H1 (cell line): Measurements from ENCODE around the gene PSME4. TPM values are rescaled to one million over a fixed set of nuclear protein-coding genes. Genes with fewer than 3 reads are reported as not detected.

Source experiments
- CTCF ChIA-PET: fragments of 300-600 bp; sonication (Branson Sonifier 250); formaldehyde crosslinking; loops from one replicate; lab custom pipeline; 2021; ENCODE audit not compliant: partially characterized antibody; lab: Charles Lee
- POLR2A ChIA-PET: fragments of 300-600 bp; sonication (Branson Sonifier 250); formaldehyde crosslinking; loops from one replicate; lab custom pipeline; 2021; ENCODE audit warnings: inconsistent platforms; ENCODE audit not compliant: partially characterized antibody; lab: Charles Lee
- DNase-seq, 2 experiments: peaks; one replicate each; pipeline versions ENCODE4 v3.0.0 to v3.0.0-alpha.2; 2010 to 2022; ENCODE audit warnings: low spot score in 2 of 2, low read depth in 1 of 2, mixed read lengths in 1 of 2
- FAIRE-seq: peaks from 2 replicates; lab custom pipeline; 2011; peaks lifted over from hg19 to GRCh38; lab: Jason Lieb, UNC
- H2AFZ ChIP-seq: 2 replicates; pipeline ENCODE4 v1.8.1; 2012; ENCODE audit warnings: low read length, inconsistent platforms
- H2AK5ac ChIP-seq: 2 replicates; pipeline ENCODE4 v1.6.1; 2013; ENCODE audit warnings: low read depth, low read length
- H2BK120ac ChIP-seq: replicated peaks from 2 replicates; pipeline ENCODE3; 2013; ENCODE audit warnings: low read depth, low read length, inconsistent platforms
- H2BK12ac ChIP-seq: 2 replicates; pipeline ENCODE4 v1.6.1; 2013; ENCODE audit warnings: low read depth, low read length
- H2BK15ac ChIP-seq: 2 replicates; pipeline ENCODE4 v1.6.1; 2013; ENCODE audit warnings: low read length
- H2BK20ac ChIP-seq: 2 replicates; pipeline ENCODE4 v1.6.1; 2013; ENCODE audit warnings: low read length
- H2BK5ac ChIP-seq: 2 replicates; pipeline ENCODE4 v1.6.1; 2013; ENCODE audit warnings: low read depth, low read length
- H3K14ac ChIP-seq: 2 replicates; pipeline ENCODE4 v1.6.1; 2013; ENCODE audit warnings: inconsistent platforms; ENCODE audit not compliant: insufficient read length
- H3K18ac ChIP-seq: 2 replicates; pipeline ENCODE4 v1.6.1; 2013; ENCODE audit warnings: low read length; ENCODE audit errors: extremely low read depth
- H3K23ac ChIP-seq: 2 replicates; pipeline ENCODE4 v1.6.1; 2013; ENCODE audit warnings: inconsistent platforms; ENCODE audit not compliant: insufficient read length
- H3K23me2 ChIP-seq: 2 replicates; pipeline ENCODE4 v1.6.1; 2013; ENCODE audit warnings: low read depth, low read length
- H3K27ac ChIP-seq: 2 replicates; pipeline ENCODE4 v1.6.1; 2011; ENCODE audit warnings: low read depth, low read length, inconsistent platforms
- H3K27me3 ChIP-seq, 4 experiments: replicated peaks in 1 of 4; 1 replicate in 1 of 4; 2 replicates in 3 of 4; pipeline versions ENCODE4 v1.6.1 to v1.8.1; 2011 to 2013; ENCODE audit warnings: low read length in 3 of 4, mild to moderate bottlenecking in 3 of 4, inconsistent platforms in 2 of 4, mixed read lengths in 2 of 4, moderate library complexity in 1 of 4; ENCODE audit not compliant: control insufficient read depth in 3 of 4, insufficient read depth in 3 of 4; ENCODE audit errors: extremely low read depth in 1 of 4
- H3K36me3 ChIP-seq, 4 experiments: 2 replicates each; pipeline versions ENCODE4 v1.6.1 to v1.8.1; 2011 to 2013; ENCODE audit warnings: mild to moderate bottlenecking in 4 of 4, low read length in 3 of 4, moderate library complexity in 2 of 4, control low read depth in 1 of 4, inconsistent platforms in 1 of 4; ENCODE audit not compliant: insufficient read depth in 4 of 4, control insufficient read depth in 2 of 4
- H3K4ac ChIP-seq: replicated peaks from 2 replicates; pipeline ENCODE3; 2013; ENCODE audit warnings: low read length, low read depth, mixed read lengths, inconsistent platforms; ENCODE audit not compliant: insufficient read length
- H3K4me1 ChIP-seq, 4 experiments: replicated peaks in 1 of 4; 1 replicate in 1 of 4; 2 replicates in 3 of 4; pipeline versions ENCODE4 v1.6.1 to v1.8.1; 2011 to 2013; ENCODE audit warnings: low read length in 3 of 4, inconsistent platforms in 2 of 4, mixed read lengths in 1 of 4; ENCODE audit not compliant: insufficient read depth in 4 of 4, control insufficient read depth in 3 of 4
- H3K4me2 ChIP-seq, 2 experiments: 2 replicates each; pipeline versions ENCODE4 v1.6.1 to v1.8.1; 2011 to 2013; ENCODE audit warnings: low read depth in 2 of 2, low read length in 2 of 2, control low read depth in 1 of 2, inconsistent platforms in 1 of 2, mild to moderate bottlenecking in 1 of 2; ENCODE audit not compliant: insufficient read depth in 1 of 2
- H3K4me3 ChIP-seq, 4 experiments: fragments of 200-600, 300-600 bp in 1 of 4; sonication (generic), shearing (Covaris generic), sonication (Bioruptor Twin) in 1 of 4; 2 replicates each; pipeline versions ENCODE4 v1.5.1 to v1.8.1; 2011 to 2016; ENCODE audit warnings: low read length in 4 of 4, low read depth in 3 of 4, control low read depth in 2 of 4, inconsistent platforms in 2 of 4, mild to moderate bottlenecking in 2 of 4, mixed read lengths in 1 of 4, moderate library complexity in 1 of 4; ENCODE audit not compliant: insufficient read depth in 2 of 4; ENCODE audit errors: extremely low read depth in 1 of 4
- H3K56ac ChIP-seq: replicated peaks from 2 replicates; pipeline ENCODE3; 2013; ENCODE audit warnings: low read depth, mild to moderate bottlenecking, mixed read lengths, low read length, inconsistent platforms; ENCODE audit not compliant: insufficient read length
- H3K79me1 ChIP-seq: 2 replicates; pipeline ENCODE4 v1.6.1; 2013; ENCODE audit warnings: low read depth, low read length, control low read depth
- H3K79me2 ChIP-seq, 2 experiments: 2 replicates each; pipeline versions ENCODE4 v1.6.1 to v1.8.1; 2012 to 2013; ENCODE audit warnings: low read length in 2 of 2, mild to moderate bottlenecking in 2 of 2, inconsistent platforms in 1 of 2; ENCODE audit not compliant: insufficient read depth in 2 of 2, control insufficient read depth in 1 of 2
- H3K9ac ChIP-seq, 4 experiments: replicated peaks in 1 of 4; 1 replicate in 1 of 4; 2 replicates in 3 of 4; pipeline versions ENCODE4 v1.6.1 to v1.8.1; 2011 to 2013; ENCODE audit warnings: low read depth in 3 of 4, low read length in 3 of 4, control low read depth in 2 of 4, mild to moderate bottlenecking in 2 of 4, moderate library complexity in 2 of 4, inconsistent platforms in 1 of 4; ENCODE audit errors: extremely low read depth in 1 of 4
- H3K9me3 ChIP-seq, 2 experiments: 2 replicates each; pipeline versions ENCODE4 v1.6.1 to v1.8.1; 2012 to 2013; ENCODE audit warnings: mild to moderate bottlenecking in 2 of 2, moderate library complexity in 2 of 2, control low read depth in 1 of 2, inconsistent platforms in 1 of 2, low read depth in 1 of 2, low read length in 1 of 2, mixed read lengths in 1 of 2; ENCODE audit not compliant: insufficient read depth in 2 of 2
- H4K20me1 ChIP-seq, 2 experiments: replicated peaks in 1 of 2; 2 replicates each; pipeline versions ENCODE3 to v1.8.1; 2011 to 2013; ENCODE audit warnings: inconsistent platforms in 2 of 2, low read length in 2 of 2, mild to moderate bottlenecking in 1 of 2; ENCODE audit not compliant: insufficient read depth in 2 of 2, control insufficient read depth in 1 of 2
- H4K5ac ChIP-seq: 2 replicates; pipeline ENCODE4 v1.6.1; 2013; ENCODE audit warnings: low read length, low read depth, mixed read lengths, inconsistent platforms; ENCODE audit not compliant: insufficient read length
- H4K8ac ChIP-seq: 2 replicates; pipeline ENCODE4 v1.8.0; 2013; ENCODE audit warnings: mild to moderate bottlenecking, moderate library complexity, low read length, inconsistent platforms; ENCODE audit not compliant: insufficient read depth; ENCODE audit errors: extremely low read depth
- H4K91ac ChIP-seq: replicated peaks from 2 replicates; pipeline ENCODE3; 2013; ENCODE audit warnings: low read length, mixed read lengths, inconsistent platforms; ENCODE audit not compliant: insufficient read length
- BACH1 ChIP-seq: IDR thresholded peaks from 2 replicates; pipeline ENCODE4 v1.6.1; 2012; ENCODE audit warnings: low read length, improper control_type of control experiment
- CBX5 ChIP-seq: fragments of 300-800, 300-1000 bp; sonication (generic); IDR thresholded peaks from 2 replicates; pipeline ENCODE4 v1.7.1; 2016; ENCODE audit warnings: antibody characterized with exemption, low read length, low read depth
- CBX8 ChIP-seq: fragments of 300-800, 300-1000 bp; sonication (generic); IDR thresholded peaks from 2 replicates; pipeline ENCODE4 v1.7.1; 2016; ENCODE audit warnings: low read depth, low read length, borderline replicate concordance
- EZH2 ChIP-seq: fragments of 200-600 bp; sonication (generic); IDR thresholded peaks from 2 replicates; pipeline ENCODE4 v1.7.1; 2012; ENCODE audit warnings: low read depth, mild to moderate bottlenecking, moderate library complexity, low read length, inconsistent platforms; ENCODE audit not compliant: severe bottlenecking
- GTF2F1 ChIP-seq: IDR thresholded peaks from 2 replicates; pipeline ENCODE4 v1.6.1; 2012; ENCODE audit warnings: low read depth, low read length, improper control_type of control experiment, borderline replicate concordance
- HDAC2 ChIP-seq, 2 experiments: fragments of 300-600 bp in 1 of 2; sonication (generic) in 1 of 2; IDR thresholded peaks; 2 replicates each; pipeline ENCODE4 v1.6.1; 2011 to 2012; ENCODE audit warnings: low read depth in 2 of 2, low read length in 2 of 2, mild to moderate bottlenecking in 2 of 2, moderate library complexity in 2 of 2, borderline replicate concordance in 1 of 2, inconsistent platforms in 1 of 2
- HDAC6 ChIP-seq: IDR thresholded peaks from one replicate; pipeline ENCODE4 v1.7.1; 2012; ENCODE audit warnings: low read depth, mild to moderate bottlenecking, inconsistent platforms, low read length, moderate library complexity
- KDM1A ChIP-seq: fragments of 200-600, 300-600 bp; sonication (generic); IDR thresholded peaks from 2 replicates; pipeline ENCODE4 v1.7.1; 2016; ENCODE audit warnings: mild to moderate bottlenecking, low read length, borderline replicate concordance
- POLR2AphosphoS5 ChIP-seq: IDR thresholded peaks from 2 replicates; pipeline ENCODE4 v1.6.1; 2011; ENCODE audit warnings: low read depth, low read length
- POU5F1 ChIP-seq: IDR thresholded peaks from 2 replicates; pipeline ENCODE4 v1.6.1; 2011; ENCODE audit warnings: low read depth, mild to moderate bottlenecking, low read length, moderate library complexity
- RNF2 ChIP-seq: fragments of 200-900, 300-1000 bp; sonication (generic); IDR thresholded peaks from 2 replicates; pipeline ENCODE4 v1.7.1; 2016; ENCODE audit warnings: borderline replicate concordance, low read depth, mild to moderate bottlenecking, antibody characterized with exemption, low read length; ENCODE audit not compliant: poor library complexity, severe bottlenecking; ENCODE audit errors: missing control alignments
- SIN3A ChIP-seq, 2 experiments: IDR thresholded peaks in 1 of 2; conservative IDR thresholded peaks in 1 of 2; 2 replicates each; pipeline ENCODE4 v1.6.1; 2011 to 2012; ENCODE audit warnings: low read length in 2 of 2, improper control_type of control experiment in 1 of 2, low read depth in 1 of 2, mild to moderate bottlenecking in 1 of 2
- SIRT6 ChIP-seq: IDR thresholded peaks from one replicate; pipeline ENCODE4 v1.7.1; 2012; ENCODE audit warnings: low read length, inconsistent platforms
- TAF7 ChIP-seq: optimal IDR thresholded peaks from 2 replicates; pipeline ENCODE3; 2011; ENCODE audit warnings: low read depth, mild to moderate bottlenecking, inconsistent platforms, low read length, moderate library complexity, borderline replicate concordance
- WGBS, 2 experiments: shearing (Covaris generic) in 1 of 2; methylation state at CpG; one replicate each; pipeline versions ENCODE4 v1.1.6 to v1.1.7; 2013 to 2015; ENCODE audit warnings: low lambda C conversion rate in 2 of 2, mixed read lengths in 2 of 2, inconsistent platforms in 1 of 2, low coverage in 1 of 2, missing lambda C conversion rate in 1 of 2; ENCODE audit not compliant: insufficient replicate concordance in 2 of 2, insufficient coverage in 1 of 2, insufficient read length in 1 of 2; ENCODE audit errors: extremely low coverage in 1 of 2, missing lambda C conversion rate in 1 of 2; 5-methylcytosine and 5-hydroxymethylcytosine counted together
- polyA plus RNA-seq, 7 experiments: library from polyadenylated mRNA; depleted of rRNA in 3 of 7; stranded (reverse) in 5 of 7; unstranded in 2 of 7; fragments of >200 nt in 5 of 7; fragments of 200-250 nt in 2 of 7; gene quantifications; 1 replicate in 5 of 7; 2 replicates in 1 of 7; 4 replicates in 1 of 7; pipeline versions ENCODE4 v1.2.1 to v1.2.3, GENCODE V29; 2011 to 2013; ENCODE audit warnings: missing spikeins in 2 of 7, mixed read lengths in 2 of 7
- total RNA-seq: library from RNA; stranded (reverse); fragmentation: NEBNext Ultra II Directional; extraction: Animal tissue kit (Norgen Biotek cat#: 25700); gene quantifications from 2 replicates; pipeline ENCODE4 v1.2.1, GENCODE V29; 2021

Gene PSME4
- total and polyA plus RNA-seq, 2 of the 8 experiments (the other 6 are each of a cell fraction or from before 2014, with no cell fraction given) = 42.2 to 116 TPM

DNA sequence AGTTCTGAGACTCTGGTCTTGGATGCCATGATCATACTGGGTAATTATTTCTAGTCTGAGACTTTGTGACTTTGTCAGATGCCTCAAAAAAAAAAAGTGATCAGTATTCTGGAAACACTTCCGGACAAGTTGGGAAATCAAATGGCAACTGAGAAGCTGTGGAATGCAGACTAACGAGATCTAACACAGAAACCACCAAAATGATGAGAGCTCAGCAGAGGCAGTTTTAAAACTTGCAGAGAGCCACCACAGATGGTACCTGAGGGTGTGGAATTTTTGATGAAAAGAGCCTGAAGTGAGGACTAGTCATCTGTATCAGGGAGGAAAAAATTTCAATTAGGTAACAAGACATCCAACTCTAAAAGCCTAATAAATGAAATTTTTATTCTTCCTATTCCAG, 105.5 kb downstream of the PSME4 start:
- no peak overlapping the region for H4K5ac ChIP-seq
- no peaks in the 10 kb centered on the region for H3K79me1 ChIP-seq
- H3K14ac ChIP-seq = no peak overlapping the region
- H3K4me1 ChIP-seq = no peaks in the 10 kb centered on the region; a peak in 1 of 7 replicates
- H3K79me2 ChIP-seq = no peaks in the 10 kb centered on the region
- H3K9ac ChIP-seq = no peak overlapping the region
- H4K91ac ChIP-seq = no peak overlapping the region
- peaks cover 0 to 2% of the 10 kb centered on the region in 2 experiments for H4K20me1 ChIP-seq
- no peak overlapping the region for H3K27ac ChIP-seq
- H2BK20ac ChIP-seq = no peak overlapping the region
- no peak overlapping the region for H3K18ac ChIP-seq
- ChIA-PET CTCF (no interaction called here), POLR2A (interaction anchor here (0.6 kb wide), 1 partner anchor 9 kb away, joined by 3 read pairs; no protein-coding TSS in a partner anchor)
- H2BK120ac ChIP-seq = no peak overlapping the region
- no peak overlapping the region for H2BK5ac ChIP-seq
- H4K8ac ChIP-seq = no peak overlapping the region
- H3K23me2 ChIP-seq = no peaks in the 10 kb centered on the region
- H2BK12ac ChIP-seq = no peak overlapping the region
- no peak overlapping the region for H3K56ac ChIP-seq
- no peak overlapping the region for H2AFZ ChIP-seq
- FAIRE-seq = no peak
- H3K4ac ChIP-seq = no peak overlapping the region
- H2BK15ac ChIP-seq = no peak overlapping the region
- H3K36me3 ChIP-seq = peaks cover 3 to 44% (median 21%) of the 10 kb centered on the region in 4 experiments; a peak in 6 of 8 replicates
- H3K4me2 ChIP-seq = no peak overlapping the region
- no peaks in the 10 kb centered on the region for H3K9me3 ChIP-seq
- H3K27me3 ChIP-seq = no peaks in the 10 kb centered on the region
- H3K23ac ChIP-seq = no peak overlapping the region
- H2AK5ac ChIP-seq = no peak overlapping the region
- 85% methylated on average over 2 of the region's 2 CpGs; no CpG with 5 or more reads in 1 of the 2 experiments for WGBS, 2 experiments
- H3K4me3 ChIP-seq = no peak overlapping the region
- DNase-seq = no peak
- TF ChIP-seq GTF2F1 = no peak
- no peak for TF ChIP-seq SIRT6
- TF ChIP-seq HDAC2 (IDR thresholded peaks at IDR 0.05; ENCODE audit: borderline replicate concordance in 1 of 2, low read depth in 2 of 2, low read length in 2 of 2) = no peak
- TF ChIP-seq KDM1A = no peak
- no peak for TF ChIP-seq TAF7
- TF ChIP-seq POU5F1 = no peak
- TF ChIP-seq HDAC6 = no peak
- no peak for TF ChIP-seq SIN3A (conservative IDR thresholded peaks at IDR 0.05 in 1 of 2, IDR thresholded peaks at IDR 0.05 in 1 of 2; ENCODE audit: low read depth in 1 of 2, low read length in 2 of 2)
- no peak for TF ChIP-seq CBX5
- TF ChIP-seq BACH1 = no peak
- no peak for TF ChIP-seq RNF2
- TF ChIP-seq EZH2 = no peak
- TF ChIP-seq CBX8 = no peak
- no peak for TF ChIP-seq POLR2AphosphoS5
